HT1080 (cell line): ENCODE results near the gene CRISPLD2. TPM values are rescaled to one million over a fixed set of nuclear protein-coding genes. Genes with fewer than 3 reads are reported as not detected.

ENCODE experiments used
- DNase-seq: peaks from one replicate; pipeline ENCODE4 v3.0.0-alpha.2; 2015; ENCODE audit warnings: low read depth
- polyA plus RNA-seq, 2 experiments: library from polyadenylated mRNA; depleted of rRNA; stranded (reverse); fragments of >200 nt; gene quantifications; 2 replicates each; pipeline ENCODE4 v1.2.3, GENCODE V29; 2015
- total RNA-seq: library from RNA; depleted of rRNA; stranded (reverse); fragments of >200 nt; shearing (Covaris generic); gene quantifications from 2 replicates; pipeline ENCODE4 v1.2.3, GENCODE V29; 2014; rRNA removed

CRISPLD2 gene
- 0.40 TPM in 1 of 2 replicates, not detected in the other for total RNA-seq
- polyA plus RNA-seq (2015; cell fraction: cytosol; rRNA removed), result 0.26 and 0.50 TPM in 2 replicates
- 0.52 and 1.4 TPM in 2 replicates for polyA plus RNA-seq (2015; cell fraction: nucleus; rRNA removed)

GRCh38 chr16:84819644-84820304 lies at the start of gene CRISPLD2:
TSS of gene CRISPLD2 (plus strand) at chr16:84819985. CDS start at chr16:84838496, 18,511 bp downstream.
- DNase-seq, result no peak

- no peak for DNase-seq
These were observed 46.5 kb upstream of the CRISPLD2 start for GRCh38 chr16:84773312-84773711.

GRCh38 chr16:84774810-84775209 lies 45.0 kb upstream of the CRISPLD2 start:
- peak; percentile 86 for DNase-seq

GRCh38 chr16:84775262-84775810 lies 44.4 kb upstream of the CRISPLD2 start:
- DNase-seq, result no peak

GRCh38 chr16:84777435-84777834 lies 42.4 kb upstream of the CRISPLD2 start:
- no peak for DNase-seq

- no peak for DNase-seq
These were observed 41.1 kb upstream of the CRISPLD2 start for GRCh38 chr16:84778720-84779119.

- no peak for DNase-seq
These were observed 39.7 kb upstream of the CRISPLD2 start for GRCh38 chr16:84780063-84780462.

- no peak for DNase-seq
These were observed 39.0 kb upstream of the CRISPLD2 start for GRCh38 chr16:84780544-84781376.

- no peak for DNase-seq
These were observed 36.9 kb upstream of the CRISPLD2 start for GRCh38 chr16:84782846-84783245.

GRCh38 chr16:84785843-84786581 lies 33.8 kb upstream of the CRISPLD2 start:
- no peak for DNase-seq

- DNase-seq, result no peak
These were observed 33.1 kb upstream of the CRISPLD2 start for GRCh38 chr16:84786605-84787262.

GRCh38 chr16:84787263-84787622 lies 32.5 kb upstream of the CRISPLD2 start:
- DNase-seq, result no peak

- no peak for DNase-seq
These were observed 30.8 kb upstream of the CRISPLD2 start for GRCh38 chr16:84788920-84789391.

- no peak for DNase-seq
These were observed 30.4 kb upstream of the CRISPLD2 start for GRCh38 chr16:84789431-84789830.

- DNase-seq, result no peak
These were observed 29.5 kb upstream of the CRISPLD2 start for GRCh38 chr16:84790301-84790700.

GRCh38 chr16:84791088-84791487 lies 28.7 kb upstream of the CRISPLD2 start:
- DNase-seq, result no peak

GRCh38 chr16:84791501-84791900 lies 28.3 kb upstream of the CRISPLD2 start:
- no peak for DNase-seq

GRCh38 chr16:84794186-84794585 lies 25.6 kb upstream of the CRISPLD2 start:
- DNase-seq, result no peak

GRCh38 chr16:84794626-84795025 lies 25.2 kb upstream of the CRISPLD2 start:
- DNase-seq, result no peak

- peak; percentile 42 for DNase-seq
These were observed 24.3 kb upstream of the CRISPLD2 start for GRCh38 chr16:84795329-84796053.
